NCI-H2029 treated with DMSO at 0.1 percent for 48 hours (cell line): ENCODE data around the gene RALA.
"Not testable (repeated sequence)": the region's sequence is repeated elsewhere in the genome, so short reads cannot be mapped to it uniquely, and the experiment has no call there.

ENCODE experiments used
- DNase-seq: peaks from one replicate; lab custom pipeline; 2025; lab: John Stamatoyannopoulos, UW

The RALA gene

DNA sequence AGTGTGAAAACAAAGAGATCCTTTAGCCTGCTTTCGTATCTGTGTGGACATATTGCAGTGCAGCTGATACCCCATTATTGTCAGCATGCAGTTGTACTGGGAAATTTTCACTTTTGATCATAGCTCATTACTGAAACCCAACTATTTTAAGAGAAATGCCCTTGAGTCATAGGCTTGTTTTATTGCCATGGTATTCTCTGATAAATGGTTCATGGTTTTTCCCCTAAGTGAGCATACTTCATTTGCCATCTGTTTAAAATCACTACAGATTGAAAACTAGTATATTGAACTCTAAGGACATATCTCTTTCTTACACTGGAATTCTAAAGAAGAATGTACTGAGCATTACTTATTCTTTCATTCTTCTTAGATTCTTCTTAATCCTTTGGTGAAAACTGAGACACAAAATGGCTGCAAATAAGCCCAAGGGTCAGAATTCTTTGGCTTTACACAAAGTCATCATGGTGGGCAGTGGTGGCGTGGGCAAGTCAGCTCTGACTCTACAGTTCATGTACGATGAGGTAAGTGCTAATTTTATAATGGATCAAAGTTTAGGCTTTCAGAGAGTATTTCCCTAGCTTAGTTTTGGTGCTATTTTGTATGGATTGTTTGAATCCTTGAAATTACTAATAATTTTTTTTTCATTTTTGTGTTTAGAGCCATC, 63.0 kb downstream of the RALA start:
- DNase-seq = no peak

DNA sequence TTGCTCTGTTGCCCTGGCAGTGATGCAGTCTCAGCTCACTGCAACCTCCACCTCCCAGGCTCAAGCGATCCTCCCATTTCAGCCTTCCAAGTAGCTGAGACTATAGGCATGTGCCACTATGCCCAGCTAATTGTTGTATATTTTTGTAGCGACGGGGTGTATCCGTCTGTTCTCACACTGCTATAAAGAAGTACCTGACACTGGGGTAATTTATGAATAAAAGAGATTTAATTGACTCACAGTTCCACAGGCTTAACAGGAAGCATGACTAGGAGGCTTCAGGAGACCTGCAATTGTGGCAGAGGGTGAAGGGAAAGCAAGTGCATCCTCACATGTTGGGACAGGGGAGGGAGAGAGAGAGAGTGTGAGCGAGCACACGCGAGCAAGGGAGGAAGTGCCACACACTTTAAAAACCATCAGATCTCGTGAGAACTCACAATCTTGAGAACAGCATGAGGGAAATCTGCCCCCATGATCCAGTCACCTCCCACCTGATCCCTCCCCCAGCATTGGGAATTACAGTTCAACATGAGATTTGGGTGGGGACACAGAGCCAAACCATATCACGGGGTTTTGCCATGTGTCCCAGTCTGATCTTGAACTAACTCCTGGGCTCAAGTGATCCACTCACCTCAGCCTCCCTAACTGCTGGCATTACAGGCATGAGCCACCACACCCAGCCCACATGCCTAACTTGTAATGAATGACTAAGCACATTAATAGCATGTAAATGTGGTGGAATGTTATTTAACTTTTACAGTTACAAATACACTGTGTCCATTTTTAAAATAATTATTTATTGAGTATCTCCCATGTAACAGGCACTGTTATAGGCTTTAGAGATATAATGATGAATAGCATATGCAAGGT, 65.5 kb downstream of the RALA start:
- no peak for DNase-seq

DNA sequence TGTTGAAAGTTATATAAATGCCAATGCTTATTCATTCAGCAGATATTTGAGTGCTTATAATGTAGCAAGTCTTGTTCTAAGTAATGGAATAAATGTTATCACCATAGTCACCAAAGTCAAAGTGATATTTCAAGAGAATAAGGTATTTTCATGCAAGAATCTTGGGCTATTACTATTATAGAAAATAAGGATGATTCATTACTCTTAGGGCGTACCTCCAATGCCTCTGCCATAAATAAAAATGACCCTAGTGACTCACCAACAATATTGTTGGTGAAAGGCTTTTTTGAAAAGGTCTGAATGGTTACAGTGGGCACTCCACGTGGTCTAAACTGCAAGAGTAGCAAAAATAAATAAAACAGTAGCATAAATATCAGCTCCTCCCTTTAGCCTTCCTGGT, 68.4 kb downstream of the RALA start:
- no peak for DNase-seq

DNA sequence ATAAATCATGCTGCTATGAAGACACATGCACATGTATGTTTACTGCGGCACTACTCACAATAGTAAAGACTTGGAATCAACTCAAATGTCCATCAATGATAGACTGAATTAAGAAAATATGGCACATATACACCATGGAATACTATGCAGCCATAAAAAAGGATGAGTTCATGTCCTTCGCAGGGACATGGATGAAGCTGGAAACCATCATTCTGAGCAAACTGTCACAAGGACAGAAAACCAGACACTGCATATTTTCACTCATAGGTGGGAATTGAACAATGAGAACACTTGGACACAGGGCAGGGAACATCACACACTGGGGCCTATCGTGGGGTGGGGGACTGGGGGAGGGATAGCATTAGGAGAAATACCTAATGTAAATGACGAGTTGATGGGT, 69.7 kb downstream of the RALA start:
- DNase-seq = not testable (repeated sequence)

DNA sequence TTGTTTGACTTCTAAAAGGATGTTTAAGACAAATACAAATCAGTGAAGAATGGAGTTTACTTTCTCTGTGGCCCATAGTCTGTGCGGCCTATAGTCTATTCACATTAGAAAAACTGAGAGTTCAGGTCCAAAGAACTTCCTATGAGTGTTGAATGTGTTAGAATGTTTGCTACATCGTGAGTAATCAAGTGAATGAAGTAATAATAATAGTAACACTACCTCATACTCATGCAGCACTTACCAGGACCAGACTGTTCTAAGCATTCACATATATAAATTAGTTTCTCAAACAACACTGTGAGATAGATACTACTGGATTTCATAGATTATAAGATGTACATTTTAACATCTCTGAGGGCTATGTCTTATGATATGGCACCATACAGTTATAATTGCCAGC, 70.4 kb downstream of the RALA start:
- no peak for DNase-seq

DNA sequence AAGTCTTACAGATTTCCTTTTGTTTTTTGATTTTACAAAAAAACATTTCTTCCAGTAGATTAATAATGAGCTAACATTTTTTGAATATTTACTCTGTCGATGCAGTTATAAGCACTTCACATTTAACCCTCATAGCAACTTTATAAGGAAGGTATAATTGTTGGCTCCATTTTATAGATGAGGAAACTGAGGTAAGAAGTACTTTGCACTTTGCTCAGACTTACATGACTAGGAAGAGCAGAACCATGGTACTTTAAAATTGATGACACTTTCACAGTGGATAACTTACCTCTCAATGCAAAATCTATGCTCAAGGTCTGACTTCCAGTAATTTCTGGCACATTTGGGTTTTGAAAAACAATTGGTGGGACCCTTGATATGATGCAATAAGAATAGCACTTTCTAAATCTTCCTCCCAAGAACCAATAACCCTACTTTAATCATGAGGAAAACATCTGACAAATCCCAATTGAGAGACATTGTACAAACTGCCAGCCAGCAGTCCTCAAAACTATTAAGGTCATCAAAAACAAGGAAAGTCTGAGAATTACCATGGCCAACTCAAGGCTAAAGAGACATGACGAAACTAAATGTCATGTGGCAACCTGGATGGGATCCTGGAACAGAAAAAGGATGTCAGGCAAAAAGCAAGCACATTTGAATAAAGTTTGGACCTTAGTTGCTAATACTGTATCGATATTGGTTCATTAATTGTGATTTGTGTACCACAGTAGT, 72.6 kb downstream of the RALA start:
- no peak for DNase-seq

DNA sequence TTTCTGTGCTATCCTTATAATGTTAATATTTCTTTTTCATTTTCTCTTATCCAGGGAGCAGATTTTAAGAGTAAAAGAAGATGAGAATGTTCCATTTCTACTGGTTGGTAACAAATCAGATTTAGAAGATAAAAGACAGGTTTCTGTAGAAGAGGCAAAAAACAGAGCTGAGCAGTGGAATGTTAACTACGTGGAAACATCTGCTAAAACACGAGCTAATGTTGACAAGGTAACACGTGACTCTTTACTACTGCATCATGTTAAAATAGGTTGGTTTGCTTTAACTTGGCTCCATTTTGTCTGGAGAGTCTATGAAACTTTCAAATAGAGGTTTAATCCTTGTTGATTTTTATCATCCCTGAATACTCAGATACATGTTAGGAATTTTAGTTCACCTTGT, 73.3 kb downstream of the RALA start:
- no peak for DNase-seq

DNA sequence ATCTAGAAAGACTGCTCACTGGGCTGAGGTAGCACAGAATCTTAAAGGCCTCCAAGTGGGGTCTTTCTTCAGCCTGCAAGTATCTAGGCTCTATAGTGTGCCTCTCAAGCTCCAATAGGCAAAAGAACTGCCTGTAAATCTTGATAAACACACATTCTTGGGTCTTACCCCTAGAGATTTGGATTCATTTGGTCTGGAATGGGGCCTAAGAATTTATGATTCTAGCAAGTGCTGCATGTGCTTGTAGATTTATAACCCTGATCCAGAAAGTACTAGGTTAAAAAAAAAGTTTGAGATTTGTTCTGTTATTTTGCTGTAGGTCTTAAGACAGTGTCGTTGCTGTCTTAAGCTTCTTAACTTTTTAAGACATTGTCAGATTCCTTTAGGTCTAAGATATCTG, 74.1 kb downstream of the RALA start:
- DNase-seq = no peak

DNA sequence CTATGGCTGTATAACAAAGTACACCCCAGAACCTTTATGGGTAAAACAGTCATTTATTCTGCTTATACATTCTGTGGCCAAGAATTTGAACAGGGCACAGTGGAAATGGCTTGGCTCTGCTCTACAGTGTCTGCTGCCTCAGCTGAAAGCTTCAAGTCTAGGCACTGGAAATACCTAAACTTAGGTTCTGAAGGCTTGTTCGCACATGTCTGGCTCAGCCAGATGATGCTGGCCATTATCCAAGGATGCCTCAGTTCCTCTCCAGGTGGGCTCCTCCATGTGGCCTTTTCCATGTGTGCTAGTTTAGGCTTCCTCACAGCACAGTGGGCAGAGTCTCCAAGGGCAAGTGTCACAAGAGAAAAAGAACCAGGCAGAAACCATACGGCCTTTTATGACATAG, 76.8 kb downstream of the RALA start:
- DNase-seq = no peak

DNA sequence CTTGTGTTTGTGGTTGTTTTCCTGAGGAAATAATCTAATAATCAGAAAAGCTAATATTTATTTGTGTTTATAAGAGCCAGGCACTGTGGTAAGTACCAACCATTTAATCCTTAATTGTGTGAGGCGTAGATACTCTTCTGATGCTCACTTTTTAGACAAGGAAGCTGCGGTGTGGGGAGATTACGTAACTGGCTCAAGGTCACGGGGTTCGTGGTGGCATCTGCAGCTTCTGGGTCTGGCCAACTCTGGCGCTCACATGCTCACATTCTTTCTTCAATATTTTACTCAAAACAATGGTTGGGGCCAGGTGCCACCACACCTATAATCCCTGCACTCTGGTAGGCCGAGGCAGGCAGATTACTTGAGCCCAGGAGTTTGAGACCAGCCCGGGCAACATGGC, 77.6 kb downstream of the RALA start:
- no peak for DNase-seq

DNA sequence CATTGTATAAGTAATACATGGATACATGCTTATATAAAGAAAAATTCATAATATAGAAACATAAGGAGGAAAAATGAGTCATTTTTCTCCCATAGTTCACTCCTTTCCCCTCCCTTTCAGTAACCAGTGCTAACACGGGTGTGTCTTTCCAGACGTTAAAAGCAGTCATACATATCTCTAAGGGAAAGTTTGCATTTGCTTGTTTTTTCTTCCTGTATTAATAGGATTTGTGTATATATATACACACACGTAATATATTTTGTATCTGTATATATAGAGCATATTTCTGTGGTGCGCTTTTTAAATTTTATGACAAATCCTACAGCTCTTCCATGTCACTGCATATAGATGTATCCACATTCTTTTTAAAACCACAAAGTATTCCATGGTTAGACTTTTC, 78.8 kb downstream of the RALA start:
- no peak for DNase-seq

DNA sequence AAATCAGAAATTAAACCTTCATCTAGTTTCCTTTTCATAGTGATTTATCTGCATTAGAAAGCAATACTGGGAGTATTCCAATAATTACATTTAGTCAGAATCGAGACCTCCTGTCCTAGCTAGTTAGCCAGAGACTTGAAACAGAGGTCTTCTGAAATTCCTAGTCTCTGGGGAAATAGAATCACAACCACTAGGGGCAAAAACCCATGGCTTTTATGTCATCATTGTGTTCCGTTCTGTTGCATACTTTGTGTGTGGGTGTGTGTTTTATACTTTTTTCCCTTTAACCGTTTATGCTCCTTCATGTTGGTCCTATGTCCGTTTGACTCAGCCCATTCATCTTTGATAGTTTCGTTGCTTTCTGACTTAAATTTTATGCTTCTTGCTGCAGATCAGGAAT, 79.8 kb downstream of the RALA start:
- DNase-seq = no peak

DNA sequence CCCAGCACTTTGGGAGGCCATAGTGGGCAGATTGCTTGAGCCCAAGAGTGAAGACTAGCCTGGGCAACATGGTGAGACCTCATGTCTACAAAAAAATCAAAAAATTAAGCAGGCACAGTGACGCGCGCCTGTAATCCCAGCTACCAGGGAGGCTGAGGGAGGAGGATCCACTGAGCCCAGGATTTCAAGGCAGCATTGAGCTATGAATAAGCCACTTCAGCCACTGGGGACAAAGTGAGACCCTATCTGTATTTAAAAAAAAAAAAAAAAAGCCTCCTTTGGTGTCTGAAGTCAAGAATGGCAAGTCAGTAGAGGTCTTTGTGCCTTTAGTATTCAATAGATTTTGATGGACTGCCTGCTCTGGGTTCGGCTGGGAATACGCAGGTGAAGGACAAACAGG, 85.7 kb downstream of the RALA start:
- no peak for DNase-seq

DNA sequence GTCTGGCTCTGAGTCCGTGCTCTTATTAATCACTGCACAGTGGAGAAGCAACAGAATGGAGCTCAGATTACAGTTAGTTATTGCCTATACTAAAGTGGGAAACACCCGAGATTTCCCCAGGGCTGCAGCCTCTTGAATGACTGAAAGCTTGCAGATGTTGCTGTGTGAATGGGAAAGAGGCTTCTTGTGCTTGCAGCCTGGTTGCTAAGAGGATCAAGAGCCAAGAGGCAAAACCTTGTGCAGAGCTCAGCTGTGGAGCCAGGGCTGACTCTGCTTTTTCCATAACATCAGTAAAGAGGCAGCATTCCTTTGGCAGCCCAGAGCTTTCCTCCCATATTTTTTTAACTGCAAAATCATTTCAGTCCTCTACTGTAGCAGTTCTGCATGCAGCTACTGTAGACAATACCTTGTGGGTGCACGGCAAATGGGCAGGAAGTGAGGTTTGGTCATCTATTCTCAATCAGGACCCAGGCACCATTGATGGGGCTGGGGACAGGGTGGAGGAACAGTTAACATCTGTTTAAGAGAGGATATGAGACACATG, 86.5 kb downstream of the RALA start:
- DNase-seq = peak; percentile 65

DNA sequence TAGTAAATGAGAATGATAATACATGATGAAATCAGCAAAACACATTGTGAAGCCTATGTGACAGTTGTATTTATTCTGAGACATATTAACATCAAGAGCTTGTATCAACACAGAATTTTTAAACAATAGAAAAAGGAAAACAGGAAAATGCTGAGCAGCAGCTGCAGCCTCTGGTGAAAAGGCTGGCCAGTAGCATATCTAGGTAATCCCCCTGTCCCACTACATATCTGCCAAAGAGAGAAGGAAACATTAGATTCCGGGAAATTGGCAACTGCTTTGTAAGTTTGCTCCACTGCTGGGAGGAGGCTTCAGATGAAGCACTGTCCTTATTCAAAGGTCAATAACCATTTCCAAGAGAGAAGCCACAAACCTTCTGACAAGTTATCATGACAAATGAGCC, 89.4 kb downstream of the RALA start:
- DNase-seq = no peak

DNA sequence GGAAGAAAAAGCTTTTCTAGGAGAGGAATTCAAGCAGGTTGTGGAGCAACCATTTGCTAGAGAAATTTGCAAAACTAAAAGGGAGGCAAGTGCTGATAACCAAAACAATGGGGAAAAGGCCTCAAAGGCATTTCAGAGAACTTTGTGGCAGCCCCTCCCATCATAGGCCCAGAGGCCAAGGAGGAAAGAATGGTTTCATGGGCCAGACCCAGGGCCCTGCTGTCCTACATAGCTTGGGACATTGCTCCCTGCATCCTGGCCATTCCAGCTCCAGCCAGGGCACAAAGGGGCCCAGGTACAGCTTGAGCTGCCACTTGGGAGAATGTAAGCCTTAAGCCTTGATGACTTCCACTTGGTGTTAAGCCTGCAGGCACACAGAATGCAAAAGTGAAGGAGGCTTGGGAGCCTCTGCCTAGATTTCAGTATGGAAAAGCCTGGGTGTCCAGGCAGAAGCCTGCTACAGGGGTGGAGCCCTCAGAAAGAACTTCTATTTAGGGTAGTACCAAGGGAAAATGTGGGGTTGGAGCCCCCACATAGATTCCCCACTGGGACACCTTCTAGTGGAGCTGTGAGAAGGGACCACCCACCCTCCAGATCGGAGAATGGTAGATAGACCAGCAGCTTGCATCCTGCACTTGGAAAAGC, 91.2 kb downstream of the RALA start:
- no peak for DNase-seq

DNA sequence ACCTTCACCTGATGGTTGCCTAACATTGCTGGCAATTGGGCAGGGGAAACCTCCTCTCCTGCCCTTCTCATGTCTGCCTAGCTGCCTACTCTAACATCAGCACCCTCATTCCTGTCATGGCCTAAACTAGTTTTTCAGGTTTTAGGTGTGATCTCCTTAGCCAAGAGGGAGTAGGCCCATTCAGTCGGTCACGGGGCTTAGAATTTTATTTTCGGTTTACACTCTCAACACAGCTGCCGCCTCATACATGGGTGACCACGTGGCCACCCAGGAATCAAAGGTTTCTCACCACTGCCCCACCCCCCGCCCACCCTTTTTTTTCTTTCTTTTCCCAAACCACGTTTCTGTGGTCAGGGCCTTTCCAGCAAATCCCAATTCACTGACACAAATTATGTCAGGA, 97.2 kb downstream of the RALA start:
- DNase-seq = peak; percentile 94

DNA sequence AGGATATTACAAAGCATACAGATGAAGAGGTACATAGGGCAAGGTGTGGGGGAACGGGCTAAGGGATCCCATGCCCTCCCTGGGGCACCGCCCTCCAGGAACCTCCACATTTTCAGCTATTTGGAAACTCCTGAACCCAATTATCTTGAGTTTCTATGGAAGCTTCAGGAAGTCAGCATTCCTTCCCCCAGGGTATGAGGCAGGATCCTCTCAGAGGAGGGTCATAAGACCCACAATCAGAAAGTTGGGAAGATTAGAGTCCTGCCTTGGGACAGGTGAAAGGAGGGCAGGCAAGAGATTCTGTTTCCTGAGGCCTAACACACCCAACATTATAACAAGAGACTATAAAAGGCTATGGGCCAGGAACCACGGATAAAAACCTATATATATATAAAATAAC, 98.0 kb downstream of the RALA start:
- no peak for DNase-seq

DNA sequence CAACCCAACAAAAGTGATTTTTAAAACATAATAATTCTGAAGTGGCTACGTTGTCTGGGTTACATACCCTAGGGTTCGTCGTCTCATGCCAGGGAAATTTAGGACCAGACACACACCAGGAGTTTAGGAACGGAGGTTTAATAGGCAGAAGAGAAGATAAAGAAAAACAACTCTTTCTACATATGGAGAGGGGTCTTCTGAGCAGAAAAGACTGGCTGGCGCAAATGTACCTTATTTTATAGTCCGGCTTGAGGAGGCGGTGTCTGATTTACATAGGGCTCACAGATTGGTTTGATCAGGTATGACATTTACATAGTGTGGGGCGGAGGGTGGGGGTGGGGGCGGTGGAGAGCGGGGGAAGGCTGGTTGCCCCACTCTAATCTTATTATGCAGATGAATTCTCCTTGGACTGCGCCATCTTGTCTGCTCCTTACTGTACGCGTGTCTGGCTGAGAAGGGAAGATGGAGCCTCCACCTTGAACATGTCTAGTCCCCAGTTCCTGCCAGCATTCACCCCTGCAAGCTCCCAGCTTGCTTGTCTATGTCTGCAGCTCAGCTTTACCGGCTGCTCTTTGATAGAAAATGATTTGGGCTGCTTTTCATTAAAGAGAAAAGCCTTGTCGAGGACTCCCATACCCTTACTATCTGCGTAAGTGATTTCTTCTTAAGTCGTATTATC, 98.7 kb downstream of the RALA start:
- DNase-seq = peak; percentile 70

DNA sequence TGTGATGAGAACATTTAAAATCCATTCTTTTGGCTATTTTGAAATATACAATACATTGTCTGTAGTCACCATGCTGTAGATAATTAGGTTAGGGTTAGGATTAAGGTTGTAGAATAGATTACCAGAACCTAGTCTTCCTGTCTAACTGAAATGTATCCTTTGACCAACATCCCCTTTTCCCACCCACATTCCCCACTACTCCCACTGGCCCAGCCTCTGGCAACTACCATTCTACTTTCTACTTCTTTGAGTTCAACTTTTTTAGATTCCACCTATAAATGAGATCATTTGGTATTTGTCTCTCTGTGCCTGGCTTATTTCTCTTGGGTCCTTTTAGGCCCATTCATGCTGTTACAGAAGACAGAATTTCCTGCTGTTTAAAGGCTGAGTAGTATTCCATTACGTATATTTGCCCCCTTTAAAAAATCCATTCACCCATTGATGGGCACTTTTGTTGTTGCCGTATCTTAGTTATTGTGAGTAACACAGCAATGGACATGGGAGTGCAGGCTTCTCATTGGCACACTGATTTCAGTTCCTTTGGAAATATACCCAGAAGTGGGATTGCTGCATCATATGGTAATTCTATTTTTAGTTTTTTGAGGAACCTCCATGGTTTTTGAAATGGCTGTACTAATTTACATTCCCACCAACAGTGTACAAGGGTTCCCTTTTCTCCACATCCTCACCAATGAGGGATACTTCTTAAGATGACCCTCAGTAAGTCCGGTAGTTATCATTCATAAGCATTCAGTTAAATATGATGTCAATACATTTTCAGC, 104.0 kb downstream of the RALA start:
- DNase-seq = no peak
